ENCODE measurements around the gene ACBD4.

ACBD4 gene, protein sequence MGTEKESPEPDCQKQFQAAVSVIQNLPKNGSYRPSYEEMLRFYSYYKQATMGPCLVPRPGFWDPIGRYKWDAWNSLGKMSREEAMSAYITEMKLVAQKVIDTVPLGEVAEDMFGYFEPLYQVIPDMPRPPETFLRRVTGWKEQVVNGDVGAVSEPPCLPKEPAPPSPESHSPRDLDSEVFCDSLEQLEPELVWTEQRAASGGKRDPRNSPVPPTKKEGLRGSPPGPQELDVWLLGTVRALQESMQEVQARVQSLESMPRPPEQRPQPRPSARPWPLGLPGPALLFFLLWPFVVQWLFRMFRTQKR

GRCh38 chr17:45135192-45135977 lies at the start of gene ACBD4:
Gene ACBD4, plus strand, starts transcription at chr17:45135687. Its CDS starts 458 bp downstream, at chr17:45136145.
- Histone ChIP-seq H3K27me3 (ENCODE audit: insufficient read depth, low read depth, severe bottlenecking) (no peaks in the 10 kb centered on the region), H3K9me3 (ENCODE audit: severe bottlenecking) (no peaks in the 10 kb centered on the region), H3K4me3 (ENCODE audit: low read depth, low read length) (peak within 1 kb of the TSS; percentile 56), H3K27ac (peak within 1 kb of the TSS; percentile 18; the same call in 1 of the 2 replicates), H3K36me3 (no peaks in the 10 kb centered on the region)
- peak; percentile 98 for DNase-seq
- peak; percentile 100 for TF ChIP-seq CTCF (IDR thresholded peaks at IDR 0.05; ENCODE audit: low read depth, low read length)

GRCh38 chr17:45086391-45086790 lies 49.1 kb upstream of the ACBD4 start:
- Histone ChIP-seq H3K36me3 (peaks cover 100% of the 10 kb centered on the region), H3K27ac (no peak overlapping the region), H3K27me3 (ENCODE audit: insufficient read depth, low read depth, severe bottlenecking) (no peaks in the 10 kb centered on the region), H3K4me3 (ENCODE audit: low read depth, low read length) (no peak overlapping the region), H3K9me3 (ENCODE audit: severe bottlenecking) (no peaks in the 10 kb centered on the region)
- TF ChIP-seq CTCF (IDR thresholded peaks at IDR 0.05; ENCODE audit: low read depth, low read length) = no peak
- DNase-seq = no peak

DNA sequence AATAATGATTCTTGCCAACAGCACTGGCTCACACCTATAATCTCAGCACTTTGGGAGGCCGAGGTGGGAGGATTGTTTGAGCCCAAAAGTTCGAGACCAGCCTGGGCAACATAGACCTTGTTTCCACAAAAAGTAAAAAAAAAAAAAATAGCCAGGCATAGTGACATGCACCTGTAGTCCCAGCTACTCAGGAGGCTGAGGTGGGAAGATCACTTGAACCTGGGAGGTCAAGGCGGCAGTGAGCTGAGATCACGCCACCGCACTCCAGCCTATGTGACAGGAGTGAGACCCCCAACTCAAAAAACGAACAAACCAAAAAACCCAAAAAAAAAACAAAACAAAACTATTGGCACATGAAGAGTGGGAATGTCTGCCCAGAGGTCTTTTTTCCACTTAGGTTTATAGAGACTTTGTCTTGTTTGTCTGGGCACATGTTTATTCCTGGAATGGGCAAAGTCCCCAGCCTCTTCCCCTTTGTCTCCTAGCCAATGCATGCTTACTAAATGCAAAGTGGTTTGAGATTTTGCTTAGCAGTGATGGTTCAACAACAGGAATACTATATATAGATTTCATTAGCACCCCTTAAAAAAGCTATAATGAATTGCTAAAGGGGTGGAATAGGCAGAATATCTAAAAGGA lies 48.5 kb upstream of the ACBD4 start:
- no peak for DNase-seq
- no peak for TF ChIP-seq CTCF (IDR thresholded peaks at IDR 0.05; ENCODE audit: low read depth, low read length)

GRCh38 chr17:45087504-45087975 lies 47.9 kb upstream of the ACBD4 start:
- Histone ChIP-seq H3K4me3 (ENCODE audit: low read depth, low read length) (no peak overlapping the region), H3K27ac (no peak overlapping the region), H3K36me3 (peaks cover 100% of the 10 kb centered on the region), H3K27me3 (ENCODE audit: insufficient read depth, low read depth, severe bottlenecking) (no peaks in the 10 kb centered on the region), H3K9me3 (ENCODE audit: severe bottlenecking) (no peaks in the 10 kb centered on the region)
- TF ChIP-seq CTCF (IDR thresholded peaks at IDR 0.05; ENCODE audit: low read depth, low read length) = no peak
- no peak for DNase-seq

More for the DNA sequence above, 48.5 kb upstream of the ACBD4 start:
- Histone ChIP-seq H3K4me3 (ENCODE audit: low read depth, low read length) (no peak overlapping the region), H3K27me3 (ENCODE audit: insufficient read depth, low read depth, severe bottlenecking) (no peaks in the 10 kb centered on the region), H3K27ac (no peak overlapping the region), H3K9me3 (ENCODE audit: severe bottlenecking) (no peaks in the 10 kb centered on the region), H3K36me3 (peaks cover 100% of the 10 kb centered on the region)

- peaks cover 100% of the 10 kb centered on the region for H3K36me3 ChIP-seq
- no peak overlapping the region for H3K27ac ChIP-seq
- no peak for TF ChIP-seq CTCF (IDR thresholded peaks at IDR 0.05; ENCODE audit: low read depth, low read length)
- H3K27me3 ChIP-seq (ENCODE audit: insufficient read depth, low read depth, severe bottlenecking) = no peaks in the 10 kb centered on the region
- DNase-seq = no peak
- H3K4me3 ChIP-seq (ENCODE audit: low read depth, low read length) = no peak overlapping the region
- H3K9me3 ChIP-seq (ENCODE audit: severe bottlenecking) = no peaks in the 10 kb centered on the region
These were observed 47.5 kb upstream of the ACBD4 start for GRCh38 chr17:45087978-45088377.

Data from WERI-Rb-1 (cell line).